Measurements from ENCODE around the gene SPDEF. TPM values are rescaled to one million over a fixed set of nuclear protein-coding genes. Genes with fewer than 3 reads are reported as not detected.

The SPDEF gene
- total and polyA plus RNA-seq, 10 of the 15 experiments (the other 5 are each of a cell fraction or from before 2014, with no cell fraction given), result not detected

- Histone ChIP-seq H4K20me1 (ENCODE audit: control insufficient read depth, insufficient read depth) (no peaks in the 10 kb centered on the region), H3K9me3 (replicated peaks; ENCODE audit: control insufficient read depth, insufficient read depth, low read length) (no peaks in the 10 kb centered on the region), H3K4me1 (ENCODE audit: control insufficient read depth, insufficient read depth, low read length) (peaks cover 5% of the 10 kb centered on the region), H3K27ac (ENCODE audit: control insufficient read depth, insufficient read depth) (no peak overlapping the region), H3K27me3 (replicated peaks in 1 of 2; ENCODE audit: control insufficient read depth in 2 of 2, insufficient read depth in 2 of 2, low read length in 1 of 2) (no peaks in the 10 kb centered on the region), H3K36me3 (ENCODE audit: control insufficient read depth in 2 of 2, insufficient read depth in 2 of 2, low read length in 1 of 2) (peaks cover 5 to 11% of the 10 kb centered on the region in 2 experiments), H3K4me3 (no peak overlapping the region), H3K4me2 (ENCODE audit: control insufficient read depth, insufficient read depth) (no peak overlapping the region), H3K79me2 (ENCODE audit: control insufficient read depth, insufficient read depth, low read length) (peaks cover 14% of the 10 kb centered on the region), H3K9ac (ENCODE audit: control insufficient read depth, insufficient read depth, low read length) (no peak overlapping the region), H2AFZ (ENCODE audit: control insufficient read depth, low read depth, low read length) (no peak overlapping the region)
- ChIA-PET POLR2A (interaction anchor here (0.5 to 2.1 kb wide), 5 partner anchors 13 to 870 kb away, joined by 3 to 8 read pairs (median 3); no protein-coding TSS in a partner anchor), SMC1A (ENCODE audit: uncharacterized antibody, unreplicated experiment) (interaction anchor here (0.6 to 5.3 kb wide), 8 partner anchors 9 to 384 kb away, joined by 3 to 18 read pairs (median 4); no protein-coding TSS in a partner anchor), CTCF (interaction anchor here (1.0 to 2.9 kb wide), 5 partner anchors 9 to 178 kb away, joined by 3 to 24 read pairs (median 5); no protein-coding TSS in a partner anchor), RAD21 (ENCODE audit: unreplicated experiment) (interaction anchor here (1.5 to 2.4 kb wide), 3 partner anchors 15 to 398 kb away, joined by 3 to 11 read pairs (median 6); no protein-coding TSS in a partner anchor)
- intact Hi-C loops (cut with micrococcal nuclease; ENCODE audit: unreplicated experiment), result no loop called here
- in situ Hi-C loops (cut with MboI), result no loop called here
- BruUV-seq (replicated peaks), result no TSS peak
- TF ChIP-seq HDGF (IDR thresholded peaks at IDR 0.05), result no peak
- TF ChIP-seq SUPT20H (IDR thresholded peaks at IDR 0.05; ENCODE audit: borderline replicate concordance, control insufficient read depth, low read depth, low read length), result no peak
- no peak for TF ChIP-seq TCF7 (IDR thresholded peaks at IDR 0.05; ENCODE audit: borderline replicate concordance)
- no peak for TF ChIP-seq ZBED1 (IDR thresholded peaks at IDR 0.05; ENCODE audit: borderline replicate concordance)
- TF ChIP-seq MYC (IDR thresholded peaks at IDR 0.05; ENCODE audit: insufficient read depth, insufficient read length, insufficient replicate concordance, low read length, severe bottlenecking), result no peak
- 85% methylated on average over 5 of the region's 5 CpGs for WGBS (ENCODE audit: insufficient coverage, insufficient replicate concordance, low lambda C conversion rate, missing lambda C conversion rate)
- FAIRE-seq (no peak), DNase-seq (ENCODE audit: low read depth, low spot score) (no peak), ATAC-seq (no peak)
These were observed 37.6 kb upstream of the SPDEF start for GRCh38 chr6:34593701-34594100.

All from GM12878 (cell line).